NCI-H187 treated with DMSO at 0.1 percent for 48 hours (cell line): ENCODE results near the gene CXXC1.
"Not testable (repeated sequence)": the region's sequence is repeated elsewhere in the genome, so short reads cannot be mapped to it uniquely, and the experiment has no call there.

Experiments used
- DNase-seq: peaks from one replicate; lab custom pipeline; 2025; lab: John Stamatoyannopoulos, UW

CXXC1 gene

DNA sequence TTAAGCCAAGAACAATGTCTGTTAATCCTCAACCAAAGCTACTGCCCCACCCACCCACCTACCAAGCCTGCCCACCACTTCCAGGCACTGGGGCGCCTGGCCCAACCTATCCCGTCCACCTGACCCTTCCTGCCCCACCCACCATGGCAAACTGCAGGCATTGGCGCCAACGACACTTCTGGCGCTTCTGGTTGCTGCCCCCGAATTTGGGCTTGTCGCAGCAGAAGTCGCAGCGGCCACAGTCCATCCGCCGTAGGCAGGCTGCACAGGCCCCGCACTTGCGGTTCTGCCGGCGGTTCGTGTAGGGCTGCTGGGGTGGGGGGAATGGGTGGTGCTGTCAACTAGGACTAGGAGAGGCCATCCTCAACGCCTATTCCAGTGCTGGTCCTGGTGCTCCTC lies 13.4 kb downstream of the CXXC1 start:
- no peak for DNase-seq

DNA sequence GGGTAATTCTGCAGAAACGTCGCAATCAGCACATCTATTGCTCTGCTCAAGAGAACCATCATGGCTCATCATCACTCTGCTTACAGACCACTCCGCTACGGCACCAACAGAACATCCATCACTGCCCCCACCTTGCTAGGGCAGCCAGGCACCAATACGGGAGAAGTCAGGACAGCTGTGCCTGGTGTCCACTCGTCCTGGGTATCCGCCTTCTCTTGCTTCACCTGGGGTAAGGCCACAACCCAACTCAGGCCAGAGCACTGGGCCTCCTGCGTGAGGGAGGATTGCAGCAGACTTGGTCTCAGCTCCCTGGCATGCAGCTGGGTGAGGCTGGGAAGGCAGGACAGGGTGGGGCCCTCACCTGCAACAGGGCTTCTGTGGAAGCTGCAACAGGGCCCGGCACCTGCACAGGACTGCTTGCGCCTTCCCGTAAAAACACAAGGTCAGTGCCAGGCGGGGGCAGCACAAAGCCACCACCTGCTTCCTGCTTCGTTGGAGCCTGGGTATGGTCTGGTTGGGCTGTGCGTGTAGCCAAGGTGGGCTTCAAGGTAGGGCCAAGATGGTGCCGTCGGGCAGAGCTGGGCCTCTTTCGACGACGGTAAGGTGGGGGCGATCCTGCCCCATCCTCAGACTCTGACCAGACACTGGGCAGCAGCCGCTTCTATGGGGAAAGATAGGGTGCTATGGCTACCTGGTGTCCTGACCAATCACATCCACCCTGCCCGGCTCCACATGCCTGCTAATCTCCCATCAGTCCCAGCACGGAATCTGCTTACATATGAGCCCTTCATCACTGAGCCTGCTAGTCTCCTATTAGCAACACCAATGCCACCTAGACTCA lies 14.1 kb downstream of the CXXC1 start:
- no peak for DNase-seq

DNA sequence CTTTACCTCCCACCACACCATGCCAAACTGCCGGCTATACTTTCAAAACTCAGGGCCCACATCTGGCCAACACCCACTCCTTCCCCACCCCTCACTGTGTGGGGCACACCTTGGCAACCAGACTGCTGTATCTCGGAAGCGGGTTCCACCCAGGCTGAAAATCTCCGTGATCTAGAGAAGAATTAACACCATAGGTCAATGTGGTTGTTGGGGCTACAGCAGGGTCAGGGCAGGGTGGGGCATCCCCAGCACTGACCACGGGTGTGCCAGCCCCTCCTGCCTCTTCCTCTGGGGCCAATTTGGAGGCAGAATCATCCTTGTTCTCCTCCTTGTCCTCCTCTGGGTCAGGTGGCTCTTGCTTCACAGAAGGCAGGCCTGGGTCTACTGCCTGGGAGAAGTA lies 14.9 kb downstream of the CXXC1 start:
- DNase-seq, result no peak

DNA sequence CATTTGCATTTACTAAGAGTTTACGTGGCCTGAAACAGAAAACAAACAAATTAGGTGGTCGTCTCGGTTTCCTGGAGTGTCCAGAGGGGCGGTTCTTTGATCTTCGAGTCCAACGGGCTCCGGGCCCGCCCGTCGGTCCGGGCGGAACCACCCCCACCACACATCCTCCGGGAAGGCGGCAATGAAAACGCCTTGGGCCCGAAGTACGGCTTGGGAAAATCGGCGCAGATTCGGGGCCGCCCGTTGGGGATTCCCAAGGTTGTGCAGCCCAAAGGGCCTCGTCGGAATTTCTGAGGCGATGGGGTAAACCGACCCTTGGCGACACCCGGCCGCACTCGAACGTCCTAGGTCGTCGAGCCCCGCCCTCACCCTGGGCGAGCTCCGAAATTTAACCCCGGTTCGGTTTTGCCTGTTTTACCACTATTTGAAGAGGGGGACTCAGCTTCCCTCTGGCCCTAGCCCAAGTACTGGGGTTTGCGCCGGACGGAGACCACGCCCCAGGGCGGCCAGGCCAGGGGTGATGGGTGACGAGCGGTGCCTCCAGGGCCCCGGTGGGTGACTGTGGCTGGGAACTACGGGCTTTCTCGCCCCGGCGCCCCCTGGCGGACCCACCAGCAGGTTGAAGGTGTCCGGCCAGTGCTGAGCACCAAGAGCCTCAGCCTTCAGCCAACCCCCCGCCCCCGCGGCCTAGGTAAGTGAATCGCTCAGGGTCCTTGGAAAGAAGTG lies 19.3 kb downstream of the CXXC1 start:
- no peak for DNase-seq

DNA sequence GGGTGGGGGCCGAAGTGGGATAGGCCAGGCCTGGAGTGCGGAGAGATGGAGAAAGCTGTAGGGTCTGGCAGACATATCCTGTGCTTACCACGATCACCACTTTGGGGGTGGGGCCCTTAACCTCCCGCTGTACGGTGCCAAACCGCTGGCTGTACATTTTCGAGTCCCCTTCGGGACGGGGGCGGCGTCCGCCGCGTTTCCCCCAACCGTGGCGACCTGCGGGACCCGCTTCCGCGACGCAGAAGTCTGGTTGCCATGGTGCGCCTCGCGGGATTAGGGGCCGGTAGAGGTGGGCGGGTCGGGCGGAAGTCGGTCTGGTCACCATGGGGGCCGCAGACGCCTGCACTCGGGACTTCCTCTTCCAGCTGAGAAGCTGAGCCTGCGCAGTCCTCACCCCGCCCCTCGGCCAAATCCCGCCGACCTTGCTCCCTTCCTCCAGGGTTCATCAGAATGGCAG lies 21.2 kb downstream of the CXXC1 start, which contains the start of gene CFAP53:
TSS of gene CFAP53 (minus strand) at position 248 of the 457 bp plus-strand sequence. CDS start at position 157, 91 bp downstream.
- peak; percentile 17 for DNase-seq

DNA sequence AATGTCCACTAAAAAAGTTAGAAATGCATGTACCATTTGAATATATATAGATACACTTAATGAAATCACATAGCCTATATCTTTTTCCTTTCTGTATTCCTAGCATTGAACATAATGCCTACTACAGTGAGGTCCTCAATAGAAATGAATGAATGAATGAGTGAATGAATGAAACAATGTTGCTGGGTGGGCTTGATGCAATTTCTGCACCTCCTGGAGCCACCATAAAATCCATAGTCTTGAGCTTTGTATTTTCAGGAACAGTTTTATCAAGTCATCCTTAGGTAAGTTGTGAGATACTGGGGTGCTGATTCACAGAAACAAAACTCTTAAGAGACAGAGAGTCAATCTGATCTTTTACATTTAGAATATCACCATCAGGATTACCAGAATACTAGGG lies 24.5 kb downstream of the CXXC1 start:
- no peak for DNase-seq

DNA sequence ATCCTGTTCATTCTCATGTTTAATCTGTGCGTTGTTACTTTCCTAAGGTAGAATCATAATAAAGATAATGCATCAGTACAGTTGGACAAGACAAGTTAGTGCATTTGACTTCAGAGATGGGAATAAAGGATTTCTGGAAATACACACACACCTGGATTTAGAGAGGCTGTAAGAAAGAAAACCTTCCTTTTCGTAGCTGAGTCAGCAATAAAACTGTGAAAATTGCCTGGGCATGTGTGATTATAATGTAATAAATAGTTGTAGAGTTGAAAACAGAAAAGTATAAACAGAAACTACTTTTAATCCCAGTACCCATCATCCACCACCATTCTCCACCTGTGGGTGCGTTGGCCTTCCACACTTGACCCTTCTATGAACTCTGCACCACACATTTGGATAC lies 36.6 kb downstream of the CXXC1 start:
- DNase-seq, result no peak

DNA sequence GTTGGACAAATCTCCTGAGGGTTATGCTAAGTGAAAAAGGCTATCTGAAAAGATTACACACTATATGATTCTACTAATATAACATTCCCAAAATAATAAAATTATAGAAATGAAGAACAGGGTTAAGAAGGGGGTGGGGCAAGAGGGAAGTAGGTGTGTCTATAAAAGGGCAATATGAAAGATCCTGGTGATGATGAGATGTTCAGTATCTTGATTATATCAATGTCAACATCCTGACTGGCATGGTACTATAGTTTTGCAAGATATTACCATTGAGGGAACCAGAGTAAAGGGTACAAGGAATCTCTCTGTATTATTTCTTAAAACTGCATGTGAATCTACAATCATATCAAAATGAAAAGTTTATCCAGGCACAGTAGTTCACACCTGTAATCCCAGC lies 37.9 kb downstream of the CXXC1 start:
- no peak for DNase-seq

DNA sequence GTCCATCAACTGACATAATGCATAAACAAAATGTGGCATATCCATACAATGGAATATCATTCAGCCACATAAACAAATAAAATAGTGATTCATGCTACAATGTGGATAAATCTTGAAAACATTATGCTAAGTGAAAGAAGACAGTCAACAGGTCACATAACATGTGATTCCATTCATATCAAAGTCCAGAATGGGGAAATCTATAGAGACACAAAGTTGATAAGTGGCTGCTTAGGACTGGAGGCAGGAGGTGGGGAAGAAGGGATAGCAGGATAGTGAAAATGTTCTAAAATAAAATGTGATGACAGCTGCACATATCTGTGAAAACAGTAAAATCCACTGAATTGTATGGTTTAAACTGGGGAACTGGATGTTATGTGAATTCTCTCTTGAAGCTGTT lies 39.9 kb downstream of the CXXC1 start:
- DNase-seq, result no peak

DNA sequence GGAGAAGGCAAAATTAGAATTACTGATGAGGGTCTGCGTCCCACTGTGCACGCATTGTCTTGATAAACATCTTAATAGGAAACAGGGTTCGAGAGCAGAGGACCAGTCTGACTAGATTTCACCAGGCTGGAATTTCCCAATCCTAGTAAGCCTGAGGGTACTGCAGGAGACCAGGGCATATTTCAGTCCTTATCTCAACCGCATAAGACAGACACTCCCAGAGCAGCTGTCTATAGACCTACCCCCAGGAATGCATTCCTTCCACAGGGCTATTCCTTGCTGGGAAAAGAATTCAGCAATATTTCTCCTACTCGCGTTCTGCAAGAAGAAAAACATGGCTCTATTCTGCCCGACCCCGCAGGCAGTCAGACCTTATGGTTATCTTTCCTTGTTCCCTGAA lies 45.7 kb downstream of the CXXC1 start:
- not testable (repeated sequence) for DNase-seq

DNA sequence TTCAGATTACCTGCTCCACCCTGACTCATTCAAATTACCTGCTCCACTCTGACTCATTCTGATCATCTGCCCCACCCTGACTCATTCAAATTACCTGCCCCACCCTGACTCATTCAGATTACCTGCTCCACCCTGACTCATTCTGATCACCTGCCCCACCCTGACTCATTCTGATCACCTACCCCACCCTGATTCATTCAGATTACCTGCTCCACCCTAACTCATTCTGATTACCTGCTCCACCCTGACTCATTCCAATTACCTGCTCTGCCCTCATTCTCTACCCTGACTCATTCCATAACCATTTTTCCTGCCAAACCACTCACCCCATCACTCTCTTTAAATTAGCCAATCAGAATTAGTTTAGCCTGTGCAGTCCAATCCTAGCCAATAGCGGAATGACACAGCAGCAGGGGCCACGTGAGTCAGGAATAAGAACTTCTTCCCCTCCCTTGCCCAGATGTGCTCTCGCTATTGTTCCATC lies 47.4 kb downstream of the CXXC1 start:
- DNase-seq, result no peak

DNA sequence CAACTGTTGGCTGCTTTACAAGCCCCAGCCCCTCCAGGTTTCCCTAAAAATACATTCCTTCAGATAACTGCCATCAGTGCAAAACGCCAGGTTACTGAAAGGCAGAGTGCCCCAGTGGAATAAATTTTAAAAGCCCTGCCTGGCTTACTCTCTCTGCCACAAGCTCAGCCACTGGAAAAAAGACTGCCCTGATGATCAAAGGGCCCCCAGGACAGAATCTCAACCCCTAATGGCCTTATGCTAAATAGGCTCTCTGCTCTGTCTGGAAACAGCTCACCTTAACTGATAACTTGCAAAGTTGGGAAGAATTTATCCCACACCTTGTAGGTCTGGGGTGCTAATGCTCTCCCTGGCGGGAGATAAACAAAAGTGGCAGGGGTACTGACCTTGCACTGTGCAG lies 55.1 kb downstream of the CXXC1 start:
- DNase-seq, result no peak
